Measurements from ENCODE around the gene CEP128. TPM values are rescaled to one million over a fixed set of nuclear protein-coding genes. Genes with fewer than 3 reads are reported as not detected.
A peak's percentile ranks its signal among the peaks of the same experiment; 100 is the strongest.

The CEP128 gene
- total and polyA plus RNA-seq, 2 experiments from 2014 or later, result 7.6 to 17.6 TPM

DNA sequence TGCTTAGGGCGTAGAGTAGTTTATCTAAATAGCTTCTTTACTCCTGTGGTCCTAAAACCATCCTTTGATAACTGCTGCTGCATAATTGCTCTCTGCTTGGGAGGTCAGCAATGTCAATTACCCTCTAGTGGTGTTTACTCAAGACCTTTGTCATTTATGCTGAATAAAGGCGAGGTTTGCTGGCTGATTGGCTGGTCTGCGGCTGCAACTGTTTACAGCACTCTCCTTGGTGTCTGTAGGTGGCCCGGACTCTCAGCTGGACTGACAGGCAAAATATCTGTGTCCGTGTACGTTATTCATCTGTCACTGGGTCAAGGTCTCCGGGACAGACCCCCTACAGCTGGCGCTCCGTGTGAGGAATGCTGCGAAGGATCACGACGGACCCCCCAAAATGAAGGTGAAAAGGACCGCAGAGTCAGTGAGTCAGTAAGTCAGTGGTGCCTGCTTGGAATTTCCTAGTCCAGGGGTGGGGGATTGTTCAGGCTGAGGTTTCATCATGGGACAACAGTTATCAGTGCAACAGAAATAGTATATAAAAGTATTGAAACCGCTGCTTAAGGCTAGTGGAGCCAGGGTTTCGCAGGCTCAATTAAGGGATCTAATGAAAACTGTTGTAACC, 476.9 kb downstream of the CEP128 start:
- Mint-ChIP-seq H3K9me3 (peaks cover 5% of the 10 kb centered on the region; the same call in 1 of the 3 replicates), H3K4me3 (no peak overlapping the region), H3K4me1 (peaks cover 41% of the 10 kb centered on the region), H3K27ac (no peak overlapping the region), H3K36me3 (ENCODE audit: low read depth) (peaks cover 4% of the 10 kb centered on the region; the same call in 1 of the 3 replicates), H3K27me3 (ENCODE audit: insufficient read depth, low read depth, poor library complexity) (peaks cover 11% of the 10 kb centered on the region)
- Histone ChIP-seq H3K27me3 (ENCODE audit: insufficient read depth) (peaks cover 26% of the 10 kb centered on the region), H3K4me2 (peak overlapping the region; percentile 23; the same call in 1 of the 2 replicates), H3K27ac (ENCODE audit: low read depth) (no peak overlapping the region), H3K79me2 (replicated peaks; ENCODE audit: insufficient read depth) (no peaks in the 10 kb centered on the region), H3K9me2 (ENCODE audit: insufficient read depth) (no peaks in the 10 kb centered on the region), H3K36me3 (ENCODE audit: insufficient read depth) (no peaks in the 10 kb centered on the region), H3F3A (replicated peaks; ENCODE audit: low read depth) (no peaks in the 10 kb centered on the region), H4K20me1 (replicated peaks; ENCODE audit: insufficient read depth) (no peaks in the 10 kb centered on the region), H3K4me1 (ENCODE audit: insufficient read depth) (peaks cover 37% of the 10 kb centered on the region), H3K4me3 (no peak overlapping the region), H2AFZ (no peak overlapping the region)
- ATAC-seq (peak; percentile 88), DNase-seq (ENCODE audit: low spot score) (peak; percentile 64)
- TF ChIP-seq NANOG (IDR thresholded peaks at IDR 0.05; ENCODE audit: borderline replicate concordance), result peak; percentile 95
- TF ChIP-seq, protein P1, sequence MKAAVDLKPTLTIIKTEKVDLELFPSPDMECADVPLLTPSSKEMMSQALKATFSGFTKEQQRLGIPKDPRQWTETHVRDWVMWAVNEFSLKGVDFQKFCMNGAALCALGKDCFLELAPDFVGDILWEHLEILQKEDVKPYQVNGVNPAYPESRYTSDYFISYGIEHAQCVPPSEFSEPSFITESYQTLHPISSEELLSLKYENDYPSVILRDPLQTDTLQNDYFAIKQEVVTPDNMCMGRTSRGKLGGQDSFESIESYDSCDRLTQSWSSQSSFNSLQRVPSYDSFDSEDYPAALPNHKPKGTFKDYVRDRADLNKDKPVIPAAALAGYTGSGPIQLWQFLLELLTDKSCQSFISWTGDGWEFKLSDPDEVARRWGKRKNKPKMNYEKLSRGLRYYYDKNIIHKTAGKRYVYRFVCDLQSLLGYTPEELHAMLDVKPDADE (IDR thresholded peaks at IDR 0.05), result no peak

DNA sequence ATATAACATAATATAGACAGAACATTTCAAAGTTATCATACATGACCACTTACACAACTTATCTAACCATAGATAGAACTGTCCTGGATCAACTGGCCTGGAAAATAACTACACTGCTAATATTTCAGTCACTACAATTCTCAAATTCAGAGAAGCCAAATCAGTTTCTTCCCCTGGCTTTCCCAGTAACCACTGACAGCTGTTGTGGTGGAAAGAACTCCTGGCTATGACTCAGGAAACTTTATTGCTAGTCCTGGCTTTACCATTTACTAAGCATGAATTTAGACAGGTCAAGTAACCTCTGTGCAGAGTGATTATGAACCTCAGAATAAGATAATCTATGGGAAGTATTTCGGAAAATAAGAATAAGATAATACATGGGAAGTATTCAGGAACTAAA, 485.3 kb downstream of the CEP128 start:
- H3K27ac ChIP-seq (ENCODE audit: low read depth), result no peak overlapping the region
- no peaks in the 10 kb centered on the region for H3K36me3 ChIP-seq (ENCODE audit: insufficient read depth)
- peaks cover 11% of the 10 kb centered on the region; the same call in 1 of the 2 replicates for H3K9me2 ChIP-seq (ENCODE audit: insufficient read depth)
- Mint-ChIP-seq H3K27me3 (ENCODE audit: insufficient read depth, low read depth, poor library complexity) (no peaks in the 10 kb centered on the region), H3K4me1 (no peaks in the 10 kb centered on the region), H3K9me3 (peaks cover 12% of the 10 kb centered on the region), H3K4me3 (no peak overlapping the region), H3K27ac (no peak overlapping the region), H3K36me3 (ENCODE audit: low read depth) (peaks cover 9% of the 10 kb centered on the region)
- no peak for ATAC-seq
- no peaks in the 10 kb centered on the region for H3K79me2 ChIP-seq (replicated peaks; ENCODE audit: insufficient read depth)
- H3K4me3 ChIP-seq, result no peak overlapping the region
- H3K4me1 ChIP-seq (ENCODE audit: insufficient read depth), result no peaks in the 10 kb centered on the region
- no peaks in the 10 kb centered on the region for H3K27me3 ChIP-seq (ENCODE audit: insufficient read depth)
- DNase-seq (ENCODE audit: low spot score), result no peak
- H3F3A ChIP-seq (replicated peaks; ENCODE audit: low read depth), result no peaks in the 10 kb centered on the region
- no peaks in the 10 kb centered on the region for H4K20me1 ChIP-seq (replicated peaks; ENCODE audit: insufficient read depth)
- H2AFZ ChIP-seq, result no peak overlapping the region
- no peak overlapping the region for H3K4me2 ChIP-seq
- TF ChIP-seq, protein P2, sequence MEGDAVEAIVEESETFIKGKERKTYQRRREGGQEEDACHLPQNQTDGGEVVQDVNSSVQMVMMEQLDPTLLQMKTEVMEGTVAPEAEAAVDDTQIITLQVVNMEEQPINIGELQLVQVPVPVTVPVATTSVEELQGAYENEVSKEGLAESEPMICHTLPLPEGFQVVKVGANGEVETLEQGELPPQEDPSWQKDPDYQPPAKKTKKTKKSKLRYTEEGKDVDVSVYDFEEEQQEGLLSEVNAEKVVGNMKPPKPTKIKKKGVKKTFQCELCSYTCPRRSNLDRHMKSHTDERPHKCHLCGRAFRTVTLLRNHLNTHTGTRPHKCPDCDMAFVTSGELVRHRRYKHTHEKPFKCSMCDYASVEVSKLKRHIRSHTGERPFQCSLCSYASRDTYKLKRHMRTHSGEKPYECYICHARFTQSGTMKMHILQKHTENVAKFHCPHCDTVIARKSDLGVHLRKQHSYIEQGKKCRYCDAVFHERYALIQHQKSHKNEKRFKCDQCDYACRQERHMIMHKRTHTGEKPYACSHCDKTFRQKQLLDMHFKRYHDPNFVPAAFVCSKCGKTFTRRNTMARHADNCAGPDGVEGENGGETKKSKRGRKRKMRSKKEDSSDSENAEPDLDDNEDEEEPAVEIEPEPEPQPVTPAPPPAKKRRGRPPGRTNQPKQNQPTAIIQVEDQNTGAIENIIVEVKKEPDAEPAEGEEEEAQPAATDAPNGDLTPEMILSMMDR (conservative IDR thresholded peaks at IDR 0.05; ENCODE audit: low read depth in 2 of 2), result no peak
- TF ChIP-seq, protein P3, sequence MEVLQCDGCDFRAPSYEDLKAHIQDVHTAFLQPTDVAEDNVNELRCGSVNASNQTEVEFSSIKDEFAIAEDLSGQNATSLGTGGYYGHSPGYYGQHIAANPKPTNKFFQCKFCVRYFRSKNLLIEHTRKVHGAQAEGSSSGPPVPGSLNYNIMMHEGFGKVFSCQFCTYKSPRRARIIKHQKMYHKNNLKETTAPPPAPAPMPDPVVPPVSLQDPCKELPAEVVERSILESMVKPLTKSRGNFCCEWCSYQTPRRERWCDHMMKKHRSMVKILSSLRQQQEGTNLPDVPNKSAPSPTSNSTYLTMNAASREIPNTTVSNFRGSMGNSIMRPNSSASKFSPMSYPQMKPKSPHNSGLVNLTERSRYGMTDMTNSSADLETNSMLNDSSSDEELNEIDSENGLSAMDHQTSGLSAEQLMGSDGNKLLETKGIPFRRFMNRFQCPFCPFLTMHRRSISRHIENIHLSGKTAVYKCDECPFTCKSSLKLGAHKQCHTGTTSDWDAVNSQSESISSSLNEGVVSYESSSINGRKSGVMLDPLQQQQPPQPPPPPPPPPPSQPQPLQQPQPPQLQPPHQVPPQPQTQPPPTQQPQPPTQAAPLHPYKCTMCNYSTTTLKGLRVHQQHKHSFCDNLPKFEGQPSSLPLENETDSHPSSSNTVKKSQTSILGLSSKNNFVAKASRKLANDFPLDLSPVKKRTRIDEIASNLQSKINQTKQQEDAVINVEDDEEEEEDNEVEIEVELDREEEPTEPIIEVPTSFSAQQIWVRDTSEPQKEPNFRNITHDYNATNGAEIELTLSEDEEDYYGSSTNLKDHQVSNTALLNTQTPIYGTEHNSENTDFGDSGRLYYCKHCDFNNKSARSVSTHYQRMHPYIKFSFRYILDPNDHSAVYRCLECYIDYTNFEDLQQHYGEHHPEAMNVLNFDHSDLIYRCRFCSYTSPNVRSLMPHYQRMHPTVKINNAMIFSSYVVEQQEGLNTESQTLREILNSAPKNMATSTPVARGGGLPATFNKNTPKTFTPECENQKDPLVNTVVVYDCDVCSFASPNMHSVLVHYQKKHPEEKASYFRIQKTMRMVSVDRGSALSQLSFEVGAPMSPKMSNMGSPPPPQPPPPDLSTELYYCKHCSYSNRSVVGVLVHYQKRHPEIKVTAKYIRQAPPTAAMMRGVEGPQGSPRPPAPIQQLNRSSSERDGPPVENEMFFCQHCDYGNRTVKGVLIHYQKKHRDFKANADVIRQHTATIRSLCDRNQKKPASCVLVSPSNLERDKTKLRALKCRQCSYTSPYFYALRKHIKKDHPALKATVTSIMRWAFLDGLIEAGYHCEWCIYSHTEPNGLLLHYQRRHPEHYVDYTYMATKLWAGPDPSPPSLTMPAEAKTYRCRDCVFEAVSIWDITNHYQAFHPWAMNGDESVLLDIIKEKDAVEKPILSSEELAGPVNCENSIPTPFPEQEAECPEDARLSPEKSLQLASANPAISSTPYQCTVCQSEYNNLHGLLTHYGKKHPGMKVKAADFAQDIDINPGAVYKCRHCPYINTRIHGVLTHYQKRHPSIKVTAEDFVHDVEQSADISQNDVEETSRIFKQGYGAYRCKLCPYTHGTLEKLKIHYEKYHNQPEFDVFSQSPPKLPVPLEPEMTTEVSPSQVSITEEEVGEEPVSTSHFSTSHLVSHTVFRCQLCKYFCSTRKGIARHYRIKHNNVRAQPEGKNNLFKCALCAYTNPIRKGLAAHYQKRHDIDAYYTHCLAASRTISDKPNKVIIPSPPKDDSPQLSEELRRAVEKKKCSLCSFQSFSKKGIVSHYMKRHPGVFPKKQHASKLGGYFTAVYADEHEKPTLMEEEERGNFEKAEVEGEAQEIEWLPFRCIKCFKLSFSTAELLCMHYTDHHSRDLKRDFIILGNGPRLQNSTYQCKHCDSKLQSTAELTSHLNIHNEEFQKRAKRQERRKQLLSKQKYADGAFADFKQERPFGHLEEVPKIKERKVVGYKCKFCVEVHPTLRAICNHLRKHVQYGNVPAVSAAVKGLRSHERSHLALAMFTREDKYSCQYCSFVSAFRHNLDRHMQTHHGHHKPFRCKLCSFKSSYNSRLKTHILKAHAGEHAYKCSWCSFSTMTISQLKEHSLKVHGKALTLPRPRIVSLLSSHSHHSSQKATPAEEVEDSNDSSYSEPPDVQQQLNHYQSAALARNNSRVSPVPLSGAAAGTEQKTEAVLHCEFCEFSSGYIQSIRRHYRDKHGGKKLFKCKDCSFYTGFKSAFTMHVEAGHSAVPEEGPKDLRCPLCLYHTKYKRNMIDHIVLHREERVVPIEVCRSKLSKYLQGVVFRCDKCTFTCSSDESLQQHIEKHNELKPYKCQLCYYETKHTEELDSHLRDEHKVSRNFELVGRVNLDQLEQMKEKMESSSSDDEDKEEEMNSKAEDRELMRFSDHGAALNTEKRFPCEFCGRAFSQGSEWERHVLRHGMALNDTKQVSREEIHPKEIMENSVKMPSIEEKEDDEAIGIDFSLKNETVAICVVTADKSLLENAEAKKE (CRISPR knock-in tag; IDR thresholded peaks at IDR 0.05), result no peak
- TF ChIP-seq EZH2phosphoT487 (IDR thresholded peaks at IDR 0.05; ENCODE audit: unreplicated experiment) (no peak), STAT1 (IDR thresholded peaks at IDR 0.05; ENCODE audit: unreplicated experiment) (no peak), POLR2AphosphoS5 (IDR thresholded peaks at IDR 0.05; ENCODE audit: low read depth) (no peak), NANOG (IDR thresholded peaks at IDR 0.05; ENCODE audit: borderline replicate concordance) (no peak), CREB1 (CRISPR knock-in tag; IDR thresholded peaks at IDR 0.05; ENCODE audit: low read depth) (no peak), ZNF114 (CRISPR knock-in tag; IDR thresholded peaks at IDR 0.05) (no peak), ZNF331 (CRISPR knock-in tag; IDR thresholded peaks at IDR 0.05; ENCODE audit: low read depth) (no peak), JUNB (IDR thresholded peaks at IDR 0.05; ENCODE audit: unreplicated experiment) (no peak)
- TF ChIP-seq, protein P1 (IDR thresholded peaks at IDR 0.05), result no peak
